ENCODE data around the gene MECP2.
"Not testable (repeated sequence)": the region's sequence is repeated elsewhere in the genome, so short reads cannot be mapped to it uniquely, and the experiment has no call there.

The MECP2 gene

DNA sequence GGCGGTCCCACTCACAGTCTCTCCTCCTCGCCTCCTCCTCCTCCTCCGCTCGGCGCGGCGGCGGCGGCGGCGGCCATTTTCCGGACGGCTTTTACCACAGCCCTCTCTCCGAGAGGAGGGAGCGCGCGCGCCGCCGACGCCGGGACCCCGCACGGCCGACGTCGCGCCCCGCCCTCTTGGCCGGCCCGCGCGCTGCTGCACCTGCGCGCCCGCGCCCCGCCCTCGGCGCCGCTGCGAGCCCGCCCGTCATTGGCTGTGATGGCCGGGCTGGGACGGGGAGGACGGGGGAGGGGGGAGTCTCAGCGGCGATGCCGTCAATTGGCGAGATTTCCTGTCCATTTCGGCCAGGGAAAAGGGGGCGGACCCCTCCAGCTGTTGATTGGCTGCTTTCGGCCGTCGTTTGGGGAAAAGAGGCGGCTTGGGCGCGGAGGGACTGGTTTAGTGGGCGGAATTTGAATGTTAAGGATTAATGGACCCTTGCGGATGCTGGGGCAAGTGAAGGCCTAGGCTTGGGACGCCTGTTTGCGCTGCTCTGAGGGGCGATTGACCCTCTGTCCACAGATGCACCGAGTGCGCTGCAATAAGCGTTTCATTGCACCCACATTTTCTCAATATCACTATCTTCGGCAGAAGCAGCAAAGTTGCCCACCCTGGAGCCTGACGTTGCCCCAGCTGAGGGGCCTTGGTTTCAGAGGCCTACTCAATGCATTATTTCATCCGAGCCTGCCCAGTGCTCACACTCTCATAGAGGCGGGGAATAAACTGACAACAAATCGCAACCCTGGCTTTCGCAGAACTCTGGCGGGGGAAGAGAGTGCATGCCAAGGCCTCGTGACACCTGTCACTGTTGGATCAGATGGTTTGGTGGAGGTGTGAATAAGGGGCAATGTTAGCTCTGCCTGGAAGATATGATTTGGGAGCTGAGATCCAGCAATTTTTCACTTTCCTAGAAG is at the start of gene MECP2:
MECP2 (minus strand) TSS at position 129 of the 953 bp plus-strand sequence.
- DNase-seq (peak; percentile 88), ATAC-seq (peak; percentile 76)
- Mint-ChIP-seq H3K4me1 (peaks cover 58% of the 10 kb centered on the region), H3K27ac (peak within 1 kb of the TSS; percentile 98), H3K9me3 (no peaks in the 10 kb centered on the region), H3K27me3 (peaks cover 2% of the 10 kb centered on the region), H3K36me3 (ENCODE audit: low read depth) (peaks cover 4% of the 10 kb centered on the region), H3K4me3 (peak within 1 kb of the TSS; percentile 97)

- not testable (repeated sequence) for H3K4me1 Mint-ChIP-seq; ATAC-seq; H3K27me3 Mint-ChIP-seq; H3K4me3 Mint-ChIP-seq; H3K27ac Mint-ChIP-seq; H3K9me3 Mint-ChIP-seq; DNase-seq; H3K36me3 Mint-ChIP-seq (ENCODE audit: low read depth)
Observed at GRCh38 chrX:154144010-154144409, 46.5 kb upstream of the MECP2 start, which contains the start of gene OPN1LW. OPN1LW (plus strand) TSS chrX:154144243; CDS start chrX:154144284, 41 bp downstream.

DNA sequence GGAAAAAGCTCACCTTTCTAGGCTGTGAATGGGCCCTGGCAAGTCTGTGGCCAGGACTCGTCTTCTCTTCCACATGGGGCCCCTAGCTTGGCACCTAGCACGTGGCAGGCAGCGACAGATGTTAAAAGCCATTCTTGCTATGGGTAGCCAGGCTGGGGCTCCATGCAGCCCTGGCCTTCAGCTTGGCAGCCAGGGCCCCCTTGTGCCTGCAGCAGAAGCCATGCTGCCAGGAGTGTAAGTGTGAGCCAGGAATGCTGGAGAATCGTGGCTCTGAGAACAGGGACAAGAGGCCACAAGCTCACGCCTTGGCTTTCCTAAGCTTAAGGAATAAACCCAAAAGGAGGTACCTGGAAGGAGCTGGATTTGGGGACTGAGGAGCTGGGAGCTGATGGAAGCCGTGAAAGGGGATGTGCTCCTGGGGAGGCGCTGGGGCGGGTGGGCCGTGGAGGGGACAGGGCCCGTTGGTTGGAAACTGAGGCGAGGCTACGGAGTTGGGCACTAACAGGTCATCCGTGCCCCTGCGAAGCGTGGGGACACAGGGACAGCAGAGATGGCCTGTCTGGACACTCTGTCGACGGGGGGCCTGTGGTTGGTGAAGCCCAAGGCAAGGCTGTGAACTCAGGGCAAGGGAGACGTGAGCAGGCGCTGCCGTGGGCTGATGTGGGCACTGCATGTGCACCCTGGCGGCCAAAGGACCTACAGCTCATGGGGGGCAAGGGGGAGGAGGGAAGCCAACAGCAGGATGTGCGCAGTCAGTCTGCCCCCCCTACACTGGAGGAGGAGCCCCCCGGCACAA is 45.6 kb upstream of the MECP2 start:
- Mint-ChIP-seq H3K9me3 (no peaks in the 10 kb centered on the region), H3K36me3 (ENCODE audit: low read depth) (no peaks in the 10 kb centered on the region), H3K27me3 (no peaks in the 10 kb centered on the region), H3K4me1 (no peaks in the 10 kb centered on the region), H3K4me3 (no peak overlapping the region), H3K27ac (no peak overlapping the region)
- no peak for ATAC-seq
- DNase-seq: no peak

- DNase-seq (no peak), ATAC-seq (no peak)
- no peaks in the 10 kb centered on the region for H3K4me1 Mint-ChIP-seq
- H3K4me3 Mint-ChIP-seq: no peak overlapping the region
- H3K27ac Mint-ChIP-seq: no peak overlapping the region
- no peaks in the 10 kb centered on the region for H3K9me3 Mint-ChIP-seq
- H3K36me3 Mint-ChIP-seq (ENCODE audit: low read depth): no peaks in the 10 kb centered on the region
- H3K27me3 Mint-ChIP-seq: no peaks in the 10 kb centered on the region
Observed at GRCh38 chrX:154142386-154142785, 44.9 kb upstream of the MECP2 start.

GRCh38 chrX:154140742-154141141 is 43.2 kb upstream of the MECP2 start:
- no peaks in the 10 kb centered on the region for H3K36me3 Mint-ChIP-seq (ENCODE audit: low read depth)
- H3K27me3 Mint-ChIP-seq: no peaks in the 10 kb centered on the region
- peaks cover 12% of the 10 kb centered on the region for H3K4me1 Mint-ChIP-seq
- no peak overlapping the region for H3K4me3 Mint-ChIP-seq
- DNase-seq: no peak
- H3K9me3 Mint-ChIP-seq: no peaks in the 10 kb centered on the region
- H3K27ac Mint-ChIP-seq: no peak overlapping the region
- no peak for ATAC-seq

- Mint-ChIP-seq H3K36me3 (ENCODE audit: low read depth) (no peaks in the 10 kb centered on the region), H3K27ac (no peak overlapping the region), H3K9me3 (no peaks in the 10 kb centered on the region), H3K27me3 (no peaks in the 10 kb centered on the region), H3K4me3 (no peak overlapping the region), H3K4me1 (peaks cover 17% of the 10 kb centered on the region)
- ATAC-seq (no peak), DNase-seq (no peak)
Observed at GRCh38 chrX:154140206-154140605, 42.7 kb upstream of the MECP2 start.

- ATAC-seq (no peak), DNase-seq (no peak)
- no peak overlapping the region for H3K4me3 Mint-ChIP-seq
- H3K27ac Mint-ChIP-seq: no peak overlapping the region
- H3K27me3 Mint-ChIP-seq: no peaks in the 10 kb centered on the region
- H3K9me3 Mint-ChIP-seq: no peaks in the 10 kb centered on the region
- peaks cover 21% of the 10 kb centered on the region for H3K4me1 Mint-ChIP-seq
- no peaks in the 10 kb centered on the region for H3K36me3 Mint-ChIP-seq (ENCODE audit: low read depth)
Observed at GRCh38 chrX:154138857-154139256, 41.3 kb upstream of the MECP2 start.

GRCh38 chrX:154136627-154137161 is 39.2 kb upstream of the MECP2 start:
- peak overlapping the region; percentile 74 for H3K27ac Mint-ChIP-seq
- H3K4me1 Mint-ChIP-seq: peaks cover 21% of the 10 kb centered on the region
- no peaks in the 10 kb centered on the region for H3K9me3 Mint-ChIP-seq
- peak; percentile 90 for ATAC-seq
- no peaks in the 10 kb centered on the region for H3K27me3 Mint-ChIP-seq
- peak overlapping the region; percentile 62 for H3K4me3 Mint-ChIP-seq
- no peaks in the 10 kb centered on the region for H3K36me3 Mint-ChIP-seq (ENCODE audit: low read depth)
- DNase-seq: peak; percentile 77

DNA sequence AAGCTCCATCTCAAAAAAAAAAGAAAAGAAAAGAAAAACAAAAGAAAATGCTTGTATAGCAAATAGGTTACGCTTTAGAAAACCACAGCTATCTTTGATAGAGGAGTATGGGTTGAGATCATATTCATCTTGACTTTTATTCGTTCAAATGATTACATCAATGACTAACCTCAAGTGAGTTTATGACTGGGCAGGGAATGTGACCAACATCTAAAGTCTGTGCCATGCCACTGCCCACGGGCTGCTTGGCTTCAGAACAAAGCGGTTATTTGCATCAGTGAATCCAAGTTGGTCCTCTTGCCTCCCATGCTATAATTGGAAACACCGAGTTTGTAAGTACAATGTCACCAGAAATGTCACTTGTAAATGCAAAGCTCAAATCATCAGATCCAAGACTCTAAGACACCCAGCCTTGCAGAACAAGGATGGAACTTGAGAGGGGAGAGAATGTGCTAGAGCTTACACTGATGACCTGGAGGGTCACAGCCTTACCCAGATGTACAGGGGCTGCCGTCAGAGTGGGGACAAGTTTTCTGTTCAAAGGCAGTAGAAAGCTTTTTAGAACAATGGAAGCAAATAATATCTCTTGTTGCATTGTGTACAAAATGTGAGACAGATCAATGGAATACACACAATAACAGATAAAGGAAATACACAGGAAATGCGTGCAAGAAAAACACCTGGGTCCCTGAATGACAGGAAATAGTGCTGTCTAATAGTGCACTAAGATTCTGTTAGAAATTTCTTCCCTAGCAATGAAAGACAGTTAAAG is 38.1 kb upstream of the MECP2 start:
- ATAC-seq (peak; percentile 56), DNase-seq (no peak)
- Mint-ChIP-seq H3K9me3 (no peaks in the 10 kb centered on the region), H3K27me3 (no peaks in the 10 kb centered on the region), H3K4me3 (peak overlapping the region; percentile 3), H3K27ac (no peak overlapping the region), H3K36me3 (ENCODE audit: low read depth) (no peaks in the 10 kb centered on the region), H3K4me1 (peaks cover 21% of the 10 kb centered on the region)

DNA sequence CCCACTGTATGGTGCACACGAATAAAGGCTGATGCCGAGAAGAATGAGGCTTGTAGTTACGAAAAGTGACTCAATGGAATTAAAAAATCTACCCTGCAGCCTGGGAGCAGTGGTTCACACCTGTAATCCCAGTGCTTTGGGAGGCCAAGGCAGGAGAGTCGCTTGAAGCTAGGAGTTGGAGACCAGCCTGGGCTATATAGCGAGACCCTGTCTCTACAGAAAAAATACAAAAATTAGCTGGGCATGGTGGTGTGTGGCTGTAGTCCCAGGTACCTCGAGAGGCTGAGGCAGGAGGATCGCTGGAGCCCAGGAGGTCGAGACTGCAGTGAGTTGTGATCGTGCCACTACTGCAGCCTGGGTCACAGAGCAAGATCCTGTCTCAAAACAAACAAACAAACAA is 34.8 kb upstream of the MECP2 start:
- no peaks in the 10 kb centered on the region for H3K27me3 Mint-ChIP-seq
- DNase-seq (no peak), ATAC-seq (no peak)
- H3K36me3 Mint-ChIP-seq (ENCODE audit: low read depth): no peaks in the 10 kb centered on the region
- peaks cover 21% of the 10 kb centered on the region for H3K4me1 Mint-ChIP-seq
- H3K9me3 Mint-ChIP-seq: no peaks in the 10 kb centered on the region
- no peak overlapping the region for H3K27ac Mint-ChIP-seq
- no peak overlapping the region for H3K4me3 Mint-ChIP-seq

GRCh38 chrX:154131955-154132354 is 34.4 kb upstream of the MECP2 start:
- Mint-ChIP-seq H3K27ac (no peak overlapping the region), H3K27me3 (no peaks in the 10 kb centered on the region), H3K36me3 (ENCODE audit: low read depth) (no peaks in the 10 kb centered on the region), H3K4me3 (no peak overlapping the region), H3K4me1 (peaks cover 18% of the 10 kb centered on the region), H3K9me3 (no peaks in the 10 kb centered on the region)
- DNase-seq (no peak), ATAC-seq (no peak)

DNA sequence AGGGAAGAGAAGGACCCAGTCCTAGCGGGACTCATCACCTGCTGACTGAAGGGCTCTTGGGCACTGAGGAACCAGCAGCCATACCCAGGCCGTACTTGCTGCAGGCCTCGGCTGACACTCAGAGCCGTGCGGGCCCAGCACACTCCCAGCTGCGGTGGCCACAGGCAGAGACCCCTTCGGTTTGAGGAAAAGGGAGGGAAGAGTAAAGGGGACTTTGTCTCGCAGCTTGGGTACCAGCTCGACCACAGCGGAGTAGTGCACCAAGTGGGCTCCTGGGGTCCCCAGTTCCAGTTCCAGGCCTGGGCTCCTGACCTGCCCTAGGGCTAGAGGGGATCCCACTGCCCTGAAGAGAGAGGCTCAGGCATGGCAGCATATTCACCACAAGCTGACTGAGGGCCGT is 28.6 kb upstream of the MECP2 start:
- no peaks in the 10 kb centered on the region for H3K36me3 Mint-ChIP-seq (ENCODE audit: low read depth)
- ATAC-seq (no peak), DNase-seq (no peak)
- no peak overlapping the region for H3K4me3 Mint-ChIP-seq
- peaks cover 16% of the 10 kb centered on the region for H3K4me1 Mint-ChIP-seq
- no peaks in the 10 kb centered on the region for H3K9me3 Mint-ChIP-seq
- H3K27ac Mint-ChIP-seq: no peak overlapping the region
- H3K27me3 Mint-ChIP-seq: no peaks in the 10 kb centered on the region

DNA sequence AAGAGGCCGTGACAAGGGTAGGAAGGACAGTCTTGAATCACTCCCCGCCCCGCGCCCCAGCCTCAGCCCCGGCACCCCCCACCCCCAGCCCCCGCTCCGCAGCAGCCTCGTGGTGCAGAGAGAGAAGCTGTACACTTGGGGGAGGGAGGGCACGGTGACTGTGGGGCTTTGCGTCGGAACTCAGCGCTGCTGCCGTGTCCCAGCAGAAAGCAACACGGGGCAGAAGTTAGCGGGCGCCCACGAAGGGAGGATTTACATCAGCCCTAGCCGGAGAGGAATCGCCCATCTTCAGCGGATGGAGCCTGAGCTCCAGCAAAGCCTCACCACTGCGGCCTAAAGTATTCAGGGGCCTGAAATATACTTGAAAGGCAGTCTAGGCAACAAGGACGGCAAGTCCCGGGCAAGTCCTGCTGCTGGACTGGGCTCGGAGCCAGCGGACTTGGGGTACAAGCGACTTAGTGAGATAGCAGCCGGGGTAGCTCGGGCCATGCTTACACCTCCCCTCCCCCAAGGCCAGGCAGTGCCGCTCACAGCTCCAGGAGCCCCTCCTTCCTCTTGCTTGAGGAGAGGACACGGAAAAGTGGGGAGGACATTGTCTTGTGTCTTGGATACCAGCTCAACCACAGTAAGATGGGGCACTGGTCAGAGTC is 28.0 kb upstream of the MECP2 start:
- Mint-ChIP-seq H3K27me3 (no peaks in the 10 kb centered on the region), H3K36me3 (ENCODE audit: low read depth) (no peaks in the 10 kb centered on the region), H3K4me3 (no peak overlapping the region), H3K9me3 (no peaks in the 10 kb centered on the region), H3K27ac (no peak overlapping the region), H3K4me1 (peaks cover 16% of the 10 kb centered on the region)
- ATAC-seq: no peak
- no peak for DNase-seq
